GM19397 (cell line): ENCODE measurements around the gene ITGB7.
"Not testable (repeated sequence)": the region's sequence is repeated elsewhere in the genome, so short reads cannot be mapped to it uniquely, and the experiment has no call there.

ENCODE experiments used
- ATAC-seq: cut with Tn5 transposase; IDR thresholded peaks from one replicate; pipeline ENCODE4 v1.9.1; 2021; ENCODE audit warnings: mild to moderate bottlenecking, moderate library complexity; ENCODE audit not compliant: unreplicated experiment

The ITGB7 gene

DNA sequence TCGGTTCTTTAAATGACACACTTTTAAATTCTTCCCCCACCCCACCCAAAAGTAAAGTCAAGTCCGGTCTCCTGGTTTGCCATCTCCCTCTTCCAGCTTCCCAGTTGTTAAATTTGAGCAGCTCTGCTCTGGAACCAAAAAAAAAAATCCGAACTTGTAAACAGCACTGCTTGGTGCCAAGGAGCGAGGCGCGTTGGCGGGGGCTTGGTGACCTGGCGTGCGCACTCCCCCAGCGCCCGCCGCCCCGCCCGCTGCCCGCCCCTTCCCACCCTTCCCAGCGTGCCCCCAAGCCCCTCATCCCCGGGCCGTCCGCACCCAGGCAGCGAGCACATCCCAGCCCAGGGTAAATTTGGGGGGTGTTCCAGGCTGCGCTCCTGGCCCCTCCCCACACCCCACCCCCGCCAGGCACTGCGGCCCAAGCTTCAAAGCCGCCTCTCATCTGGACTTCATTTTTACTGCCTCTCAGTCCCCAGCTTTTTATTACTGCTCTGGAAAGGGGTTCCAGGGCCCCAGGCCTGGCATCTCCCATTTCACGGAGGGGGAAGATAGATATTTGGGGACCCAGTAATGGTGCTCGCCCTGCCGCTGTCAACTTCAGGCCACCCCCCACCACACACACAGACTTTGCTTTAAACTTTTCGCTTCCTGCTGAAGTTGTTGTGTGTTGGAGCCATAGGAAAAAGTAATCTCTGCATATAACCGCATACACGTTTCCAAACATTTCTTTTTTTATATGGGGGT, 11.7 kb upstream of the ITGB7 start:
- no peak for ATAC-seq

GRCh38 chr12:53217931-53218307, 10.9 kb upstream of the ITGB7 start:
- no peak for ATAC-seq

- ATAC-seq, result no peak
These were observed 10.2 kb upstream of the ITGB7 start for GRCh38 chr12:53217051-53217930.

DNA sequence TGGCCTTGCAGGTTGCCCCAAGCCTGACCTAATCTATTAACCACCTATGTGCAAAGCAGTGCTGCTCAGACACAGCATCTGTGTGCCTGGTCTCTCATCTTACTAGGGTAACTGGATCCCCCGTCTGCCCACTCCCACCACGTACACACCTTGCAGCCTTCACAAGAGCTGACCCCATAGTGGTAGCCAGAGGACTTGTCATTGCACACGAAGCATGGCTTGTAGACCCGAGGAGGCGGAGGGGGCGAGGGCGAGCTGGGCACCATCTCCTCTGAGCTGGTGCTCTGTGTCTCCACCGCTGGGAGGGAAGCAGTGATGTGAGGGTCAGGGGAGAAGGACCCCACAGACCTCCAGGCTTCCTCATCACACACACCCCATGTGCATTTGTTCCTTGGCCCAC, 8.4 kb upstream of the ITGB7 start:
- no peak for ATAC-seq

- no peak for ATAC-seq
These were observed 7.8 kb upstream of the ITGB7 start for GRCh38 chr12:53214687-53215455.

GRCh38 chr12:53214221-53214620, 7.2 kb upstream of the ITGB7 start:
- ATAC-seq, result no peak

DNA sequence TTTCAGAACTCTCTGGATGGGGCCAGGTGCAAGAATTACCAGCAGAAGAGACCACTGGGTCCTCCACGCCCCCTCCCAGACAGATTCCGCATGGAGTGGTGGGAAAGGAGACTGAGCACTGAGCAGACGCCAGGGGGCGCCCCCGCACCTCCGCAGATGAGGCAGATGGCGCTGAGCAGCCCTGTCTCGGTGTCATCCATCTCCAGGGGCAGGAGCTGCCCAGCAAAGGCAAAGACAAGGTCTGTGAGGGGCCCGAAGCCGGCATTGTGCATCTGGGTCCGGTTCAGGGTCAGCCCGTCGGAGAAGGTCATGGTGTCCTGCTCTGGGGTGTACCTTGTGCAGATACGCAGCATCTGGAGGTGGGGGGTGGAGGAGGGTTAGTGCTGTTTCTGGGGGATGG, 6.3 kb upstream of the ITGB7 start:
- ATAC-seq, result no peak

- no peak for ATAC-seq
These were observed 5.9 kb upstream of the ITGB7 start for GRCh38 chr12:53212931-53213330.

- ATAC-seq, result no peak
These were observed 4.7 kb upstream of the ITGB7 start for GRCh38 chr12:53211476-53212381.

GRCh38 chr12:53210843-53211242, 3.8 kb upstream of the ITGB7 start:
- ATAC-seq, result no peak

DNA sequence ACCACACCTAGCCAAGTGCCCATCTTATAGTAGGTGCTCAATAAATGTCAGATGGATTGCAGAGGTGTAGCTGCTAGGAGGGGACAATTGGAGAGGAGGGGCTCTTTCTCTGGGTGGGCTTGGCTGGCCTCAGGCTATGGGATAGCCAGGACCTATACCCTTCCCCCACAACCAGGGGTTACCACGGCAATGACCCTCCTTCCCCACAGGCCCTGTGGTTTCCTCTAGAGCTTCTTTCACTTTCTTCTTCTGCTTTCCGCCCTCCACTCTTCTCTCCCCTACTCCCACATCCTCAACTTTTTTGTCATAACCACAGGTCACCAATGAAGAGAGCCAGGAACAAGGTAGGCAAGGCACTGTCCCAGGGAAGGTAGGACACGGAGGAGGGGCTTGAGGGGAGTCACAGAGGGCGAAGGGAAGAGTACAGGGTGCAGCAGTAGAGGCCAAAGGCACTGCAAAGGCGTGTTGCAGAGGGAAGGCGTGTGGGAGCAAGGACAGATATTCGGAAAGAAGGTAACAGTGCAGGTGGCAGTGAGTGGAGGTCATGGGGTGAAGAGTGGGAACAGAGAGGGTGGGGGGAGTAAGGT, 1.9 kb upstream of the ITGB7 start:
- ATAC-seq, result peak; percentile 46

DNA sequence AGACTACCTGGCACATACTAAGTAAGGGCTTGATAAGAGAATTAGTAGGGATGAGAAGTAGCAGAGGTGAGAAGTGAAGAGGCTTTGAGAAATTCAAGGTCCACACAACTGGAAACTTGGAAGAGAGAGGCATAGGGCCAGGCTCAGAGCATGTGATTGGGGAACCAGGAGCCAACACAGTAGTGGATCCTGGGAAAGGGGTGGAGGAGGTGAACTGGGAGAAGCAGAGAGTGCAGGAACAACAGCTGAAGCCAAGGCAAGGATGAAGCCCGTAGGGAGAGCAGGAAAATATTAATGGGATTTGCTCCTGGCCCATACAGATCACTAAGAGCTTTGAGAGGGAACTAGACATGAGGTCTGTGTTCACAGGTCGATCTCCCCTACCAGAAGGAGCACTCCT, 1.4 kb upstream of the ITGB7 start:
- no peak for ATAC-seq

GRCh38 chr12:53205747-53206419, 1.2 kb downstream of the ITGB7 start:
- peak; percentile 60 for ATAC-seq

DNA sequence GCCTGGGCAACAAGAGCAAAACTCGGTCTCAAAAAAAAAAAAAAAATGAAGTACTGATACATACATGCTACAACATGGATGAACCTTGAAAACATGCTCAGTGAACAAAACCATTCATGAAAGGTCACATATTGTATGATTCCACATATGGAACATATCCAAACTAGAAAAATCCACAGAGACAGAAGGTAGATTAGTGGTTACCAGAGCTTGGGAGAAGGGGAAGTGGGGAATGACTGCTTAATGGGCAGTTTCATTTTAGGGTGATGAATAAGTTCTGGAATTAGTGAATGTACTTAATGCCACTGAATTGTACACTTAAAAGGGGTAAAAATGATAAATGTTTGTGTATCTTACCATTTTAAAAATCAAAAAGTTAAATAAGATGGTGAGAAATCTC, 2.7 kb downstream of the ITGB7 start:
- no peak for ATAC-seq

GRCh38 chr12:53202316-53202715, 4.7 kb downstream of the ITGB7 start:
- not testable (repeated sequence) for ATAC-seq

DNA sequence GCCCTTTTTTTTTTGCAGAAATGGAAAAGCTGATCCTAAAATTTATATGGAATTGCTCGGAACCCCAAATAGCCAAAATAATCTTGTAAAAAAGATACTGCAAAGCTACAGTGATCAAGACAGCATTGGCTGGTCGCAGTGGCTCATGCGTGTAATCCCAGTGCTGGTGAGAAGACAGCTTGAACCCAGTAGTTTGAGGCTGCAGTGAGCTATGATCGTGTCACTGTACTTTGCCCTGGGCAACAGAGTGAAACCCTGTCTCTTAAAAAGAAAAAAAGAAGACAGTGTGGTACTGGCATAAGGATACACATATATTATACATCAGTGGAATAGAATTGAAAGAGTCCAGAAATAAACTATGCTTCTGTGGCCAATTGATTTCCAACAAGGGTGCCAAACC, 5.4 kb downstream of the ITGB7 start:
- no peak for ATAC-seq

- no peak for ATAC-seq
These were observed 5.9 kb downstream of the ITGB7 start for GRCh38 chr12:53201177-53201541.

DNA sequence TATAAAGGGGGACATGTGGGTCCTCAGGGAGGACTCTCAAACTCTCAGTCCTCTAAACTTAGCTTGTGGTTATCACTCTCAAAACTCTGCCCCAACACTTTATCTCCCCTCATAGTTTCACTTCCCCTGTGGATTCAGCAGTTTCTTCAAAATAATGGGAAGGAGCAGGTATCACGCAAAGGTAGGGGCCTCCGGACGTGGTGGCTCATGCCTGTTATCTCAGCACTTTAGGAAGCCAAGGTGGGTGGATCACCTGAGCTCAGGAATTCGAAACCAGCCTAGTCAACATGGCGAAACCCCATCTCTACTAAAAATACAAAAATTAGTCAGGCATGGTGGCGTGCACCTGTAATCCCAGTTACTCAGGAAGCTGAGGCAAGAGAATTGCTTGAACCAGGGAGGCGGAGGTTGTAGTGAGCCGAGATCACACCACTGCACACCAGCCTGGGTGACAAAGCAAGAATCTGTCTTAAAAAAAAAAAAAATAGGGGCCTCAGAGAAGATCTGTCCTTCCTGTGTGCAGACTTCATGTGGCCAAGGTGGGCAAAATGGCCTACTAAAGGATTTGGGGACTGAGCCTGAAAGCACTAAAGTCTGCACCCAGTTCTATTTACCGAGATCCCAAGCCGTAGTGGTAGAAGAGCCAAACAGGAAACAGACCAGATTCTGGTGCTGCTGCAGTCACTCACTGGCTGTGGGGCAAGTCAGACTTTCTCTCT, 6.4 kb downstream of the ITGB7 start:
- peak; percentile 45 for ATAC-seq

DNA sequence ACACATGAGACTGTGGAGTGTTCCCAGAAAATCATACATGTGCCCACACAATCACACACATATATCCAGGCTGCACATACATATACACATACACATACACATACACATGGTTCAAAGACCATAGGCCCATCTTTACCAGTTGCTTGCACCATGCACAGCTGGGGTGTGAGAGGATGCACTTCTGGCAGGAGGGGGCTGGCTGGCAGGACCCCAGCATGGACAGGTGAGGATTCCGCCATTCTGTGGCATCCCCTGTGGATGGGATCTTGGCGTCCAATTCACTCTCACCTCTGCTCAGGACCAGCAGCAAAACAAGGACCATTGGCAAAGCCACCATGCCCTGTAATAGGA, 7.0 kb downstream of the ITGB7 start:
- peak; percentile 16 for ATAC-seq
